WTC11 (cell line): ENCODE results near the gene C19orf53. TPM values are rescaled to one million over a fixed set of nuclear protein-coding genes. Genes with fewer than 3 reads are reported as not detected.

ENCODE experiments used
- ATAC-seq: fragments of 200-7000 bp; cut with Tn5 transposase; 2 replicates; pipeline ENCODE4 v1.10.0; 2021; ENCODE audit warnings: mild to moderate bottlenecking, moderate library complexity
- CTCF ChIA-PET: fragments of 300-600 bp; sonication (Branson Sonifier 250); formaldehyde crosslinking; loops from one replicate; lab custom pipeline; 2021; ENCODE audit warnings: antibody characterized with exemption; lab: Charles Lee
- POLR2A ChIA-PET: fragments of 350-600 bp; sonication (Branson Sonifier 250); formaldehyde crosslinking; loops from one replicate; lab custom pipeline; 2021; ENCODE audit warnings: antibody characterized with exemption; lab: Charles Lee
- DNase-seq: peaks from one replicate; pipeline ENCODE4 v3.0.0; 2021; ENCODE audit warnings: low spot score
- H3K27ac Mint-ChIP-seq: 2 replicates; pipeline ENCODE4 v1.8.0; 2021; ENCODE audit warnings: mixed read lengths
- H3K27me3 Mint-ChIP-seq: 2 replicates; pipeline ENCODE4 v1.8.0; 2021; ENCODE audit warnings: low read depth, mild to moderate bottlenecking, moderate library complexity, mixed read lengths
- H3K36me3 Mint-ChIP-seq: 2 replicates; pipeline ENCODE4 v1.8.0; 2021; ENCODE audit warnings: mixed read lengths
- H3K4me1 Mint-ChIP-seq: 2 replicates; pipeline ENCODE4 v1.8.0; 2022; ENCODE audit warnings: mixed read lengths
- H3K4me3 Mint-ChIP-seq: 2 replicates; pipeline ENCODE4 v1.8.0; 2021; ENCODE audit warnings: mild to moderate bottlenecking, moderate library complexity, mixed read lengths
- H3K9me3 Mint-ChIP-seq: 2 replicates; pipeline ENCODE4 v1.8.0; 2021; ENCODE audit warnings: mixed read lengths
- CREB1 ChIP-seq: sonication (generic); formaldehyde crosslinking; IDR thresholded peaks from 2 replicates; pipeline ENCODE4 v1.8.0; 2023; ENCODE audit warnings: mild to moderate bottlenecking, missing genetic modification reagents
- CREM ChIP-seq: sonication (generic); formaldehyde crosslinking; IDR thresholded peaks from 2 replicates; pipeline ENCODE4 v1.8.1; 2022; ENCODE audit warnings: mild to moderate bottlenecking, missing genetic modification reagents, moderate library complexity
- ELF4 ChIP-seq: sonication (generic); formaldehyde crosslinking; IDR thresholded peaks from 2 replicates; pipeline ENCODE4 v1.8.1; 2022; ENCODE audit warnings: low read depth, mild to moderate bottlenecking, moderate library complexity, missing genetic modification reagents
- GABPB1 ChIP-seq: sonication (generic); formaldehyde crosslinking; IDR thresholded peaks from 2 replicates; pipeline ENCODE4 v1.8.1; 2023; ENCODE audit warnings: mild to moderate bottlenecking, missing genetic modification reagents
- GRHL2 ChIP-seq: fragments of 250-450 bp; sonication (Bioruptor Pico); IDR thresholded peaks from 2 replicates; pipeline ENCODE4 v1.8.0; 2022; ENCODE audit warnings: mild to moderate bottlenecking, moderate library complexity; ENCODE audit not compliant: insufficient replicate concordance, severe bottlenecking
- JAZF1 ChIP-seq: fragments of 250-450 bp; sonication (Bioruptor Pico); IDR thresholded peaks from 2 replicates; pipeline ENCODE4 v1.9.0; 2021; ENCODE audit warnings: moderate library complexity, mild to moderate bottlenecking, inconsistent platforms
- NFE2L1 ChIP-seq: sonication (generic); formaldehyde crosslinking; IDR thresholded peaks from 2 replicates; pipeline ENCODE4 v1.8.1; 2023; ENCODE audit warnings: missing genetic modification reagents
- RELA ChIP-seq: sonication (generic); formaldehyde crosslinking; IDR thresholded peaks from 2 replicates; pipeline ENCODE4 v1.8.1; 2022; ENCODE audit warnings: missing genetic modification reagents, mild to moderate bottlenecking, borderline replicate concordance
- SMAD3 ChIP-seq: sonication (generic); formaldehyde crosslinking; IDR thresholded peaks from 2 replicates; pipeline ENCODE4 v1.8.0; 2022; ENCODE audit warnings: missing genetic modification reagents, mild to moderate bottlenecking, borderline replicate concordance
- TP53 ChIP-seq: sonication (generic); formaldehyde crosslinking; IDR thresholded peaks from 2 replicates; pipeline ENCODE4 v1.8.1; 2023; ENCODE audit warnings: mild to moderate bottlenecking, missing genetic modification reagents
- ZBTB21 ChIP-seq: sonication (generic); formaldehyde crosslinking; IDR thresholded peaks from 2 replicates; pipeline ENCODE4 v1.8.1; 2023; ENCODE audit warnings: mild to moderate bottlenecking, missing genetic modification reagents, borderline replicate concordance
- total RNA-seq: library from RNA; stranded (reverse); gene quantifications from 3 replicates; pipeline ENCODE4 v1.2.3, GENCODE V29; 2021
- TF ChIP-seq, protein P1 (sequence below): fragments of 250-450 bp; sonication (Bioruptor Pico); IDR thresholded peaks from 2 replicates; pipeline ENCODE4 v1.8.0; 2021; ENCODE audit warnings: mild to moderate bottlenecking
- TF ChIP-seq, protein P2 (sequence below): sonication (generic); formaldehyde crosslinking; IDR thresholded peaks from 2 replicates; pipeline ENCODE4 v1.8.0; 2022; ENCODE audit warnings: mild to moderate bottlenecking, missing genetic modification reagents
- TF ChIP-seq, protein P3 (sequence below): fragments of 250-450 bp; sonication (Bioruptor Pico); IDR thresholded peaks from 2 replicates; pipeline ENCODE4 v1.9.0; 2021; ENCODE audit warnings: mild to moderate bottlenecking
- TF ChIP-seq, protein P4 (sequence below): sonication (generic); formaldehyde crosslinking; IDR thresholded peaks from 2 replicates; pipeline ENCODE4 v1.8.0; 2023; ENCODE audit warnings: missing genetic modification reagents
- TF ChIP-seq, protein P5 (sequence below): sonication (generic); formaldehyde crosslinking; IDR thresholded peaks from 2 replicates; pipeline ENCODE4 v1.8.1; 2023; ENCODE audit warnings: mild to moderate bottlenecking, moderate library complexity, missing genetic modification reagents
- TF ChIP-seq, protein P6 (sequence below): fragments of 200-600 bp; IDR thresholded peaks from 2 replicates; pipeline ENCODE4 v1.8.0; 2022; ENCODE audit warnings: antibody characterized with exemption
- TF ChIP-seq, protein P7 (sequence below): sonication (generic); formaldehyde crosslinking; IDR thresholded peaks from 2 replicates; pipeline ENCODE4 v1.8.0; 2022; ENCODE audit warnings: missing genetic modification reagents

Gene C19orf53
- total RNA-seq, 1 experiment from 2014 or later, result 102 TPM

DNA sequence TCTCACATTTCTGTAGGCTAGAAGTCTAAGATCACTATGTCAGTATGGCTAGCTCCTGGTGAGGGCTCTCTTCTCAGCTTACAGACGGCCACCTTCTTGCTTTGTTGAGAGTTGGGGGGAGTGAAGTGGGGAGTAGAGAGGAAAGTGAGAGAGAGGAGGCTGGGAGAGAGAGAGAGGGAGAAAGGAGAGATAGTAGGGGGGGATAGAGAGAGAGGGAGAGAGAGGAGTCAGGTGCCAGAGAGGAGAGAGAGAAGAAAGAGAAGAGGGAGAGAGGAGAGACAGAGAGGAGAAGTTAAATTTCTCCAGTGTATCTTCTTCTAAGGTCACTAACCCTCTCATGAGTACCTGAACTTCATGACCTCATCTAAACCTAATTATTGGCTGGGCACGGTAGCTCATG lies 49.6 kb downstream of the C19orf53 start:
- no peak overlapping the region for H3K4me3 Mint-ChIP-seq
- POLR2A ChIA-PET, result no interaction called here
- H3K36me3 Mint-ChIP-seq, result peaks cover 37% of the 10 kb centered on the region
- ATAC-seq, result no peak
- H3K27me3 Mint-ChIP-seq, result no peaks in the 10 kb centered on the region
- no peak overlapping the region for H3K27ac Mint-ChIP-seq
- H3K4me1 Mint-ChIP-seq, result peaks cover 15% of the 10 kb centered on the region
- CTCF ChIA-PET, result interaction anchor here (1.2 to 1.8 kb wide), 2 partner anchors 38 to 39 kb away, joined by 4 read pairs; no protein-coding TSS in a partner anchor
- TF ChIP-seq SMAD3, result no peak
- TF ChIP-seq, all 79 proteins: peak for 0
- H3K9me3 Mint-ChIP-seq, result no peaks in the 10 kb centered on the region
- no peak for DNase-seq

DNA sequence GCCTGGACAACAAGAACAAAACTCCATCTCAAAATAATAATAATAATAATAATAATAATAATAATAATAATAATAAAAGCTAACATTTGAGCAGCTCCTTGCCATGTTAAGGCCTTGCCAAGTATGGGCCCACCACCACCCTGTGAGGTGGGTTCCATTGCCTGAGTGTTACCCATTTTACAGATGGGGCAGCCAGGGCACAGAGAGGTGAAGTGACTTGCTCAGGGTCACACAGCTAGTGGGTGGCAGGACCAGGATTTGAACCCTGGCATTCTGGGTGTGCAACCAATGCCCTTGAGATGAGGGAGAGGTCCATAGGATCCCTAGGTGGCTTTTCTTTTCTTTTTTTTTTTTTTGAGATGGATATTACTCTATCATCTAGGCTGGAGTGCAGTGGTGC lies 50.4 kb downstream of the C19orf53 start:
- H3K4me1 Mint-ChIP-seq, result peaks cover 15% of the 10 kb centered on the region
- no peak overlapping the region for H3K4me3 Mint-ChIP-seq
- POLR2A ChIA-PET, result interaction anchor here (1.1 kb wide), 1 partner anchor 17 kb away, joined by 3 read pairs; no protein-coding TSS in a partner anchor
- no peak for DNase-seq
- CTCF ChIA-PET, result interaction anchor here (0.7 to 2.1 kb wide), 5 partner anchors 15 to 77 kb away, joined by 3 to 17 read pairs (median 6); a partner anchor contains a TSS
- H3K27ac Mint-ChIP-seq, result no peak overlapping the region
- H3K9me3 Mint-ChIP-seq, result no peaks in the 10 kb centered on the region
- ATAC-seq, result no peak
- peaks cover 39% of the 10 kb centered on the region for H3K36me3 Mint-ChIP-seq
- TF ChIP-seq, protein P1, sequence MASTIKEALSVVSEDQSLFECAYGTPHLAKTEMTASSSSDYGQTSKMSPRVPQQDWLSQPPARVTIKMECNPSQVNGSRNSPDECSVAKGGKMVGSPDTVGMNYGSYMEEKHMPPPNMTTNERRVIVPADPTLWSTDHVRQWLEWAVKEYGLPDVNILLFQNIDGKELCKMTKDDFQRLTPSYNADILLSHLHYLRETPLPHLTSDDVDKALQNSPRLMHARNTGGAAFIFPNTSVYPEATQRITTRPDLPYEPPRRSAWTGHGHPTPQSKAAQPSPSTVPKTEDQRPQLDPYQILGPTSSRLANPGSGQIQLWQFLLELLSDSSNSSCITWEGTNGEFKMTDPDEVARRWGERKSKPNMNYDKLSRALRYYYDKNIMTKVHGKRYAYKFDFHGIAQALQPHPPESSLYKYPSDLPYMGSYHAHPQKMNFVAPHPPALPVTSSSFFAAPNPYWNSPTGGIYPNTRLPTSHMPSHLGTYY (CRISPR knock-in tag), result no peak
- TF ChIP-seq GABPB1 (CRISPR knock-in tag) (no peak), RELA (CRISPR knock-in tag) (no peak), ZBTB21 (CRISPR knock-in tag) (no peak), JAZF1 (CRISPR knock-in tag) (no peak), TP53 (CRISPR knock-in tag) (no peak), CREM (CRISPR knock-in tag) (no peak)
- TF ChIP-seq, protein P2, sequence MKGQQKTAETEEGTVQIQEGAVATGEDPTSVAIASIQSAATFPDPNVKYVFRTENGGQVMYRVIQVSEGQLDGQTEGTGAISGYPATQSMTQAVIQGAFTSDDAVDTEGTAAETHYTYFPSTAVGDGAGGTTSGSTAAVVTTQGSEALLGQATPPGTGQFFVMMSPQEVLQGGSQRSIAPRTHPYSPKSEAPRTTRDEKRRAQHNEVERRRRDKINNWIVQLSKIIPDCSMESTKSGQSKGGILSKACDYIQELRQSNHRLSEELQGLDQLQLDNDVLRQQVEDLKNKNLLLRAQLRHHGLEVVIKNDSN (CRISPR knock-in tag), result no peak
- TF ChIP-seq, protein P3, sequence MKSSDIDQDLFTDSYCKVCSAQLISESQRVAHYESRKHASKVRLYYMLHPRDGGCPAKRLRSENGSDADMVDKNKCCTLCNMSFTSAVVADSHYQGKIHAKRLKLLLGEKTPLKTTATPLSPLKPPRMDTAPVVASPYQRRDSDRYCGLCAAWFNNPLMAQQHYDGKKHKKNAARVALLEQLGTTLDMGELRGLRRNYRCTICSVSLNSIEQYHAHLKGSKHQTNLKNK (CRISPR knock-in tag), result no peak
- TF ChIP-seq, all 79 proteins: peak for 0
- H3K27me3 Mint-ChIP-seq, result no peaks in the 10 kb centered on the region

DNA sequence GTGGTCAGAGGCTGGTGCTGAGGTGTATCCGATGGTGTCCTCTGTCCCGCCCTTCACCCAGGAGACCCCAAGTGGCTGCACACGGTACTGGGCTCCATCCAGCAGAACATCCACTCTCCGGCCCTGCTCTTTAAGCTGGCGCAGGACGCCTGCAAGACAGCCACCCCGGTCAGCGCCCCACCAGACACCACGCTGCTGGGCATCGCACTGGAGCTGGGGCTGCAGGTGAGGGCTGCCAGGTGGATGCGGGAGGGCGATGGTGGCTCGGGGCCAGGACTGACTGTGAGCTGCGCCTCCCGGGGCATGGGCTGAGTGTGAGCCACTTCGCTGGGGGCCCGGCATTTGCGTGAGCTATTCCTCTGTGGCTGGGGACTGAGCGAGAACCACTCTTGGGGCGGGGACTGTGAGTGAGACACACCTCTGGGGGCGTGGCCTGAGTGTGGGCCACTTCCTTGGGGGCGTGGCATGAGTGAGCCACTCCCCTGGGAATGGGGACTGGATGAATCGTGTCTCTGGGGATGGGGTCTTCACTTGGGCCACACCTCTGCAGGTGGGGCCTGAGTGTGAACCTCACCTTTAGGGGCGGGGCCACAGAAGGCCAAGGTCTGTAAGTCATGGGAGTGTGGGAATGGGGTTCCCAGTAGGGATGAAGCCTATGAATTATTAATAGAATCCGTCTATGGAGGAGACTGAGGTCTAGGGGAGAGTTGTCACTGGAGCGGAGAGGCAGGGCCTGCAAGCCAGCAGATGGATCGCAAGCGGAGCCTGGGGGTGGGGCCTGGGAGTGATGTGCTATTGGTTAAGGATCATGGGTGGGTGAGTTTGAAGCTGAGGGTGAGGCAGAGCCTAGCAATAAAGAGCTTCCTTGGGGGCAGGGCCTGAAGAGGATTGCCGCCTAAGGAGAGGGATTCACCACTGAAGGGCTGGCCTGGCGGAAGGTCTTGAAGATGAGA lies 51.5 kb downstream of the C19orf53 start:
- Mint-ChIP-seq H3K4me3 (peak overlapping the region; percentile 37; the same call in 1 of the 2 replicates), H3K27ac (peak overlapping the region; percentile 92), H3K27me3 (no peaks in the 10 kb centered on the region), H3K9me3 (no peaks in the 10 kb centered on the region), H3K4me1 (peaks cover 15% of the 10 kb centered on the region), H3K36me3 (peaks cover 37% of the 10 kb centered on the region)
- ChIA-PET POLR2A (interaction anchor here (0.5 to 3.2 kb wide), 8 partner anchors 8 to 644 kb away, joined by 3 to 20 read pairs (median 6); partner anchors contain the start of gene ZSWIM4), CTCF (interaction anchor here (0.5 to 2.1 kb wide), 20 partner anchors 8 to 410 kb away, joined by 3 to 19 read pairs (median 5); partner anchors contain the start of genes ASF1B, C19orf53 and ZSWIM4)
- DNase-seq (peak; percentile 94), ATAC-seq (peak; percentile 86)
- no peak for TF ChIP-seq GRHL2 (CRISPR knock-in tag)
- TF ChIP-seq RELA (CRISPR knock-in tag), result 0 out of 2 replicates have a peak, but pooled peaks have one; percentile 38
- TF ChIP-seq, protein P4, sequence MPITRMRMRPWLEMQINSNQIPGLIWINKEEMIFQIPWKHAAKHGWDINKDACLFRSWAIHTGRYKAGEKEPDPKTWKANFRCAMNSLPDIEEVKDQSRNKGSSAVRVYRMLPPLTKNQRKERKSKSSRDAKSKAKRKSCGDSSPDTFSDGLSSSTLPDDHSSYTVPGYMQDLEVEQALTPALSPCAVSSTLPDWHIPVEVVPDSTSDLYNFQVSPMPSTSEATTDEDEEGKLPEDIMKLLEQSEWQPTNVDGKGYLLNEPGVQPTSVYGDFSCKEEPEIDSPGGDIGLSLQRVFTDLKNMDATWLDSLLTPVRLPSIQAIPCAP (CRISPR knock-in tag), result no peak
- TF ChIP-seq, protein P5, sequence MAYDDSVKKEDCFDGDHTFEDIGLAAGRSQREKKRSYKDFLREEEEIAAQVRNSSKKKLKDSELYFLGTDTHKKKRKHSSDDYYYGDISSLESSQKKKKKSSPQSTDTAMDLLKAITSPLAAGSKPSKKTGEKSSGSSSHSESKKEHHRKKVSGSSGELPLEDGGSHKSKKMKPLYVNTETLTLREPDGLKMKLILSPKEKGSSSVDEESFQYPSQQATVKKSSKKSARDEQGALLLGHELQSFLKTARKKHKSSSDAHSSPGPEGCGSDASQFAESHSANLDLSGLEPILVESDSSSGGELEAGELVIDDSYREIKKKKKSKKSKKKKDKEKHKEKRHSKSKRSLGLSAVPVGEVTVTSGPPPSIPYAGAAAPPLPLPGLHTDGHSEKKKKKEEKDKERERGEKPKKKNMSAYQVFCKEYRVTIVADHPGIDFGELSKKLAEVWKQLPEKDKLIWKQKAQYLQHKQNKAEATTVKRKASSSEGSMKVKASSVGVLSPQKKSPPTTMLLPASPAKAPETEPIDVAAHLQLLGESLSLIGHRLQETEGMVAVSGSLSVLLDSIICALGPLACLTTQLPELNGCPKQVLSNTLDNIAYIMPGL (CRISPR knock-in tag), result 0 out of 2 replicates have a peak, but pooled peaks have one; percentile 28
- TF ChIP-seq, protein P6, sequence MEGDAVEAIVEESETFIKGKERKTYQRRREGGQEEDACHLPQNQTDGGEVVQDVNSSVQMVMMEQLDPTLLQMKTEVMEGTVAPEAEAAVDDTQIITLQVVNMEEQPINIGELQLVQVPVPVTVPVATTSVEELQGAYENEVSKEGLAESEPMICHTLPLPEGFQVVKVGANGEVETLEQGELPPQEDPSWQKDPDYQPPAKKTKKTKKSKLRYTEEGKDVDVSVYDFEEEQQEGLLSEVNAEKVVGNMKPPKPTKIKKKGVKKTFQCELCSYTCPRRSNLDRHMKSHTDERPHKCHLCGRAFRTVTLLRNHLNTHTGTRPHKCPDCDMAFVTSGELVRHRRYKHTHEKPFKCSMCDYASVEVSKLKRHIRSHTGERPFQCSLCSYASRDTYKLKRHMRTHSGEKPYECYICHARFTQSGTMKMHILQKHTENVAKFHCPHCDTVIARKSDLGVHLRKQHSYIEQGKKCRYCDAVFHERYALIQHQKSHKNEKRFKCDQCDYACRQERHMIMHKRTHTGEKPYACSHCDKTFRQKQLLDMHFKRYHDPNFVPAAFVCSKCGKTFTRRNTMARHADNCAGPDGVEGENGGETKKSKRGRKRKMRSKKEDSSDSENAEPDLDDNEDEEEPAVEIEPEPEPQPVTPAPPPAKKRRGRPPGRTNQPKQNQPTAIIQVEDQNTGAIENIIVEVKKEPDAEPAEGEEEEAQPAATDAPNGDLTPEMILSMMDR, result 0 out of 2 replicates have a peak, but pooled peaks have one; percentile 35
- no peak for TF ChIP-seq NFE2L1 (CRISPR knock-in tag)
- TF ChIP-seq, protein P7, sequence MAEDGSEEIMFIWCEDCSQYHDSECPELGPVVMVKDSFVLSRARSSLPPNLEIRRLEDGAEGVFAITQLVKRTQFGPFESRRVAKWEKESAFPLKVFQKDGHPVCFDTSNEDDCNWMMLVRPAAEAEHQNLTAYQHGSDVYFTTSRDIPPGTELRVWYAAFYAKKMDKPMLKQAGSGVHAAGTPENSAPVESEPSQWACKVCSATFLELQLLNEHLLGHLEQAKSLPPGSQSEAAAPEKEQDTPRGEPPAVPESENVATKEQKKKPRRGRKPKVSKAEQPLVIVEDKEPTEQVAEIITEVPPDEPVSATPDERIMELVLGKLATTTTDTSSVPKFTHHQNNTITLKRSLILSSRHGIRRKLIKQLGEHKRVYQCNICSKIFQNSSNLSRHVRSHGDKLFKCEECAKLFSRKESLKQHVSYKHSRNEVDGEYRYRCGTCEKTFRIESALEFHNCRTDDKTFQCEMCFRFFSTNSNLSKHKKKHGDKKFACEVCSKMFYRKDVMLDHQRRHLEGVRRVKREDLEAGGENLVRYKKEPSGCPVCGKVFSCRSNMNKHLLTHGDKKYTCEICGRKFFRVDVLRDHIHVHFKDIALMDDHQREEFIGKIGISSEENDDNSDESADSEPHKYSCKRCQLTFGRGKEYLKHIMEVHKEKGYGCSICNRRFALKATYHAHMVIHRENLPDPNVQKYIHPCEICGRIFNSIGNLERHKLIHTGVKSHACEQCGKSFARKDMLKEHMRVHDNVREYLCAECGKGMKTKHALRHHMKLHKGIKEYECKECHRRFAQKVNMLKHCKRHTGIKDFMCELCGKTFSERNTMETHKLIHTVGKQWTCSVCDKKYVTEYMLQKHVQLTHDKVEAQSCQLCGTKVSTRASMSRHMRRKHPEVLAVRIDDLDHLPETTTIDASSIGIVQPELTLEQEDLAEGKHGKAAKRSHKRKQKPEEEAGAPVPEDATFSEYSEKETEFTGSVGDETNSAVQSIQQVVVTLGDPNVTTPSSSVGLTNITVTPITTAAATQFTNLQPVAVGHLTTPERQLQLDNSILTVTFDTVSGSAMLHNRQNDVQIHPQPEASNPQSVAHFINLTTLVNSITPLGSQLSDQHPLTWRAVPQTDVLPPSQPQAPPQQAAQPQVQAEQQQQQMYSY (CRISPR knock-in tag), result no peak
- no peak for TF ChIP-seq GABPB1 (CRISPR knock-in tag)
- TF ChIP-seq CREB1 (CRISPR knock-in tag), result no peak
- no peak for TF ChIP-seq ELF4 (CRISPR knock-in tag)
